Posterior vena cava (tissue), 2 donors: ENCODE data around the gene KRTAP5-3. TPM values are rescaled to one million over a fixed set of nuclear protein-coding genes. Genes with fewer than 3 reads are reported as not detected.
A peak's percentile ranks its signal among the peaks of the same experiment; 100 is the strongest.
"Not testable (repeated sequence)": the region's sequence is repeated elsewhere in the genome, so short reads cannot be mapped to it uniquely, and the experiment has no call there.

ENCODE experiments used
- DNase-seq: peaks from one replicate; pipeline ENCODE4 v3.0.0-alpha.2; 2020; ENCODE audit warnings: low spot score
- intact Hi-C, 2 donors: fragments of 100-400 bp; cut with DNase I; formaldehyde crosslinking; loops; one replicate each; pipeline versions ENCODE4 v1.14.1 to v1.14.2; 2022 to 2023
- total RNA-seq, 2 donors: library from RNA; stranded (reverse); fragmentation: NEBNext Ultra II Directional; extraction: Animal tissue kit (Norgen Biotek cat#: 25700); gene quantifications; one replicate each; pipeline ENCODE4 v1.2.1, GENCODE V29; 2021
- donor health status: DM: yes; HTN: yes; CAD: no.
- donor health status: DM: yes; HTN: yes; CAD: no.

The KRTAP5-3 gene
- total RNA-seq, 2 donors from 2014 or later = not detected

DNA sequence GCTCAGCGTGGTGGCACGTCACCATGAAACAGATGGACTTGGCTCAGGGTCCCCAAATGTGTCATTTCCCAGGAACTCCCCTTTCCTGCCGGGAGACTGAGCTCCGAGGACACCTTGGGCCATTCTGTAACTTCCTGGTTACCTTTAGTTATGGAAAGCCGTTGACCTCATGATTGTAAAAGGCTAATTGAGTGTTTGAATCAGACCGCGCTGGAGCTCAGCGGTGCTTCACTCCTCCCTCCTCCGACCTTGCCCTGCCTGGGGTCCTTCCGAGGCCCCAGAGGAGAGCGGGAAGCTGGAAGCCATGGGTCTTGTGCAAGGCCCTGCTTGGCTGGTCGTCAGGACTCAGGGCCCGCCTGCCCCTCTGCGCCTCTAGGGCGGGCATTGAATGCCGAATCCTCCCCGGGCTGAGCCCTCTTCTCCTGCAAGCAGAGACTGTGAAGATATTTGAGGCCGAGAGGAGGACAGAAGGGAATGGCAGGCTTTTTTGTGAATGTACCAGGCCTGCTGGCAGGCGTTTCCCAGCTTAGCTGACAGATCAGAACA is 11.6 kb downstream of the KRTAP5-3 start:
- intact Hi-C loops = not testable (repeated sequence)
- DNase-seq = peak; percentile 50

DNA sequence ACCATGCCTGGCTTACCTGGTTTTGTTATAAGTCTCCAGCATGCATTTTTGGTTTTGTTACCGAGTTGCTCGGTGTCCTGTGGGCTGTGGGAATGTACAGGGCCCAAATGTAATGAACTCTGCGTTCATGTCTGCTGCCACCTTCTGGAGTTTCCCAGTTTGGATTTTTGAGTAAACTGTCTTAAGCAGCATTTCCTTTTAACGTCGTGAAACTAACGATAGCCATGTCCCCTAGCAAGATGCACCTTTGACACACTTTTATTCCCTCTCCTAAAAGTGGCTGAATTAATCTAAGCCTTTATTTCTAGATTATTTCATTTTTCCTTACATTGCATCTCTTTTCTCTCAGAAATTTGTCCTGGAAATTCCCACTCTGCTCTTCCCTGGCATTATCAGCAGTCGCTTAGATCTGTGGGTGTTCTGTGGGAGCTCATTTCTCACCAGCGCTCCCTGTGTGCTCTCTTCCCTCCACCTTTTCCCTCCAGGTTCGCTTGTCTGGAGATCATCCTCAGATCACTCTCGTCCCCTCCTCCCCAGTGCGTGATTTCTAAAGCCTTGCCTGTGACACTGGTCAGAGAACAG is 12.2 kb downstream of the KRTAP5-3 start:
- intact Hi-C loops, DNase-seq: not testable (repeated sequence)

DNA sequence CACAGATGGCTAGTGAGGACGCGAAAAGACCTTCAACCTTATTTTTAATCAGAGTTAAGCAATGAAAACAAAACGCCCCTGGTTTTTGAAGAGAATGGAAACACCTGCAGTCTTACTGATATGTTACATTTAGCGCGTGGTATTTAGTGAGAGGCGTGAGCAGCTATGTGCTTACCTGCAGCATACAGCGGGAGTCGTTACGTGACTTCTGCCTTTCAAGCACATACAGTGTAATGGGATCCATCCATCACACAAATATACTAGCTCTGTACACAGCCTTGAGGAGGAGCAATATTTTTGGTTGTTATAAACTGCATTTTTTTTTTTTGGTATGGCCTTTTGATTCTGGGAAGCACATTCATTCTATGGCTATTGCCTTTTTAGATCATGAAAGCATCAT is 15.6 kb downstream of the KRTAP5-3 start:
- no peak for DNase-seq
- intact Hi-C loops = no loop called here

DNA sequence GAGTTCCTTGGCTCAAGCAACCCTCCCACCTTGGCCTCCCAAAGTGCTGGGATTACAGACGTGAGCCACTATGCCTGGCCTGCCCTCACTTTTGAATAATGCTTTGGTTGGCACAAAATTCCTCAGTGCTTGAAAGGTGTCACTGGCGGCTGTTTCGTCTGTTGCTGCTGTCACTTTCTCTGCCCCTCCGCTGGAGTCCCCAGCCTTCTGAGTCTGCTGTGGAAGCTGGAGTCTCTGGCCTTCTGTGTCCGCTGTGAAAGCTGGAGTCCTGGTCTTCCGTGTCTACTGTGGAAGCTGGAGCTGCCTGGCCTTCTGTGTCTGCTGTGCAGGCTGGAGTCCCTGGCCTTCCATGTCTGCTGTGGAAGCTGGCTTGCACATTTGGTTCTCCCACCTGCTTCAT is 18.3 kb downstream of the KRTAP5-3 start:
- peak; percentile 55 for DNase-seq
- intact Hi-C loops = no loop called here

DNA sequence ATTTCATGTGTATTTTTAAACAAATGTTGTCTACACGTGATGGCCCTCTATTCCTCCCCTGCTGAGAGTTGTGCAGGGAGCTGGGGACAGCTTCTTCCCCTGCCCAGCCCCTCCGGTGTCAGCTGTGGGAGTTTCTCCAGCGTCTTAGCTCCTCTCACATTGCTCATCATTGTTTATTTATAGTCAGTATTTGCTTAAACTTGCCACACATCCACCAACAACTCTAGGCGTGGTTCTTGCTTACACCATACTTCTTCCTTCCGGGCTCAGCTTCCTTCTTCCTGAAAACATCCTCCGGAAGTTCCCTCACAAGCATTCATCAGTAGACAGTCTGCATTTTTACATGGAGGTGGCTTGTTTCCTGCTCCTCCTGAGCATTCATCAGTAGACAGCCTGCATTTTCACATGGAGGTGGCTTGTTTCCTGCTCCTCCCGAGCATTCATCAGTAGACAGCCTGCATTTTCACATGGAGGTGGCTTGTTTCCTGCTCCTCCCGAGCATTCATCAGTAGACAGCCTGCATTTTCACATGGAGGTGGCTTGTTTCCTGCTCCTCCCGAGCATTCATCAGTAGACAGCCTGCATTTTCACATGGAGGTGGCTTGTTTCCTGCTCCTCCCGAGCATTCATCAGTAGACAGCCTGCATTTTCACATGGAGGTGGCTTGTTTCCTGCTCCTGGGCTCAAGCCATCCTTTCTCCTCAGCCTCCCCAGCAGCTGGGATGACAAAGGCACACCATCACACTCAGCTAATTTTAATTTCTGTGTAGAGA is 18.9 kb downstream of the KRTAP5-3 start:
- intact Hi-C loops = not testable (repeated sequence)
- DNase-seq = peak; percentile 64

DNA sequence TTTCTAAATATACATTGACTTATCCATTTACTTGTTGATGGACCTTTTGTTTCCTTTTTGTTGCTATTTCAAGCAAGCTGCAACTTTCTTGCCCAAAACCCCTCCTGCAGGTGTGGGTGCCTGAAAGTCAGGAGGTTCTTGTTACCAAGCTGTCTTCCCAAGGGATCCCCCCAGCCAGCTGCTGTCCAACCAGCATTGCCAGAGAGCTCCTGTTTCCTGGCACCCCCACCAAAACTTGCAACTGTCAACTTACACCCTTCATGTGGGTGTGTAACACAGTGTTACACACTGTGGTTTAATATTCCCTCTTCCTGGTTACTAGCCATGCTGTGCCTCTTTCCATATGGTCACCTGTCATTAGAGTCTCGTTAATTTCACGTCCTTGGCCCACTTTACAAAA is 21.6 kb downstream of the KRTAP5-3 start:
- intact Hi-C loops = no loop called here
- DNase-seq = peak; percentile 40

DNA sequence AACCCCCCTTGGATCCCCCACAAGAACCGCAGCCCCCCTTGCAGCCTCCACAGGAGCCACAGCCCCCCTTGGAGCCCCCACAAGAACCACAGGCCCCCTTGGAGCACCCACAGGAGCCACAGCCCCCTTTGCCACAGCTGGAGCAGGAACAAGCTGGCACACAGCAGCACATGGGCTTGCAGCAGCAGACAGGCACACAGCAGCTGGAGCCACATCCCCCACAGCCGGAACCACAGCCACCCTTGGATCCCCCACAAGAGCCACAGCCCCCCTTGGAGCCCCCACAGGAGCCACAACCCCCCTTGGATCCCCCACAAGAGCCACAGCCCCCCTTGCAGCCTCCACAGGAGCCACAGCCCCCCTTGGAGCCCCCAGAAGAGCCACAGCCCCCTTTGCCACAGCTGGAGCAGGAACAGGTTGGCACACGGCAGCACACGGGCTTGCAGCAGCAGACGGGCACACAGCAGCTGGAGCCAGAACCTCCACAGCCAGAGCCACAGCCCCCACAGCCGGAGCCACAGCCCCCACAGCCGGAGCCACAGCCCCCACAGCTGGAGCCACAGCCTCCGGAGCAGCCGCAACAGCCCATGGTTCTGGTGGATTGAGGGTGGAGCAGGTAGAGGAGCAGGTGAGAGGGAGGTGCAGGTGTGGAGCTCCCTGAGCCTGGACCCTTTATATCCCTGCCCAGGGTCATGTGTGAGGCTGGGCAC is 23.4 kb downstream of the KRTAP5-3 start, which contains the start of gene KRTAP5-1:
Gene KRTAP5-1 (minus strand): TSS at position 623 of the 710 bp plus-strand sequence. CDS start 34 bp downstream, at position 589.
- peak; percentile 41 for DNase-seq
- intact Hi-C loops = not testable (repeated sequence)

DNA sequence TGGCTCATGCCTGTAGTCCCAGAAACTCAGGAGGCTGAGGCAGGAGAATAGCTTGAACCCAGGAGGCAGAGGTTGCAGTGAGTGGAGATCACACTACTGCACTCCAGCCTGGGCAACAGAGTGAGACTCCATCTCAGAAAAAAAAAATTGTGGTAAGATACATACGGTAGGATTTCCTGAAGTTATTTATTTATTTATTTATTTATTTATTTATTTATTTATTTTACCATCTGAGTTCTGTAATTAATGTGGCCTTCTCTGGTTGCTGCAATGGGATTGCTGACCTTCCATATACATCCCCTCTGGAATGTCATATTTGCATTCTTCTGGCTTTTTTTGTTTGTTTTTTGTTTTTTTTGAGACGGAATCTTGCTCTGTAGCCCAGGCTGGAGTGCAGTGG is 25.4 kb downstream of the KRTAP5-3 start:
- intact Hi-C loops = not testable (repeated sequence)

DNA sequence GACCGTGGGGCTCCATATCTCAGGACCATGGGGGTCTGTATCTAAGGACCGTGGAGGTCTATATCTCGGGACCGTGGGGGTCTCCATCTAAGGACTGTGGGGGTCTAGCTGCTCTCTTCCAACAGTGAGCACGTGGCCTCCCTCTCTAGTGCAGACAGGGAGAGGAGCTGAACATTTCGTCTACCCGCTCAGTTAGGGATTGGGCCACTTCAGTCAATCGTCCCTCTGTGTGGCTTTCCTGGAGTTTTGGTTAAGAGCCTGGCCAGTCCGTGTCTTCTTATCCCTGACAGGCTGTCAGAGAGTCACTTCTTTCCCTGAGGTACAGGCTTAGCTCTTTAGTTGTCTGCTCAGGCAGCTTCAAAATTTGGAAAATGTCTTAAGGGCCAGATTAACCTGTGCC is 26.3 kb downstream of the KRTAP5-3 start:
- DNase-seq = peak; percentile 25
- intact Hi-C loops = no loop called here

More for the DNA sequence above, 25.4 kb downstream of the KRTAP5-3 start:
- DNase-seq = peak; percentile 0

DNA sequence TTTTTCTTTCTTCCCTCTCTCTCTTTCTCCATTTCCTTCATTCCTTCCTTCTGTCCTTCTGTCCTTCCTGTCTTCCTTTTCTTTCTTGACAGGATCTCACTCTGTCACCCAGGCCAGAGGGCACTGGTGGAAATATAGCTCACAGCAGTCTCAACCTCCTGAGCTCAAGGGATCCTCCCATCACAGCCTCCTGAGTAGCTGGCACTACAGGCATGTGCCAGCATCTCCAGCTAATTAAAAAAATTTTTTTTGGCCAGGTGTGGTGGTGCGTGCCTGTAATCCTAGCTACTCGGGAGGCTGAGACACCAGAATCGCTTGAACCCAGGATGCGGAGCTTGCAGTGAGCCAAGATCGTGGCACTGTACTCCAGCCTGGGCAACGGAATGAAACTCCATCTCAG is 31.4 kb downstream of the KRTAP5-3 start:
- peak; percentile 24 for DNase-seq
- intact Hi-C loops = loop anchor here in 1 of 2 donors (1.0 kb wide), 1 partner anchor 32 kb away; no protein-coding TSS in a partner anchor

DNA sequence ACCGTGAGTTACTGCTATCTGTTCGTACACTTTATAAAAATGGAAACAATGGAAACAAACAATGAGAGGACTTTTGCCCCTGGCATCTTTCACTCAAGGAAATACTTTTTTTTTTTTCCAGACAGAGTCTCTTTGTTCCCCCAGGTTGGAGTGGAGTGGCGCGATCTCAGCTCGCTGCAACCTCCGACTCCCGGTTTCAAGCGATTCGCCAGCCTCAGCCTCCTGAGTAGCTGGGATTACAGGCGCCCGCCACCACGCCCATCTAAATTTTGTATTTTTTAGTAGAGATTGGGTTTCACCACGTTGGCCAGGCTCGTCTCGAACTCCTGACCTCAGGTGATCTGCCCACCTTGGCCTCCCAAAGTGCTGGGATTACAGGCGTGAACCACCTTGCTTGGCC is 32.5 kb downstream of the KRTAP5-3 start:
- intact Hi-C loops = not testable (repeated sequence)
- DNase-seq = peak; percentile 38

DNA sequence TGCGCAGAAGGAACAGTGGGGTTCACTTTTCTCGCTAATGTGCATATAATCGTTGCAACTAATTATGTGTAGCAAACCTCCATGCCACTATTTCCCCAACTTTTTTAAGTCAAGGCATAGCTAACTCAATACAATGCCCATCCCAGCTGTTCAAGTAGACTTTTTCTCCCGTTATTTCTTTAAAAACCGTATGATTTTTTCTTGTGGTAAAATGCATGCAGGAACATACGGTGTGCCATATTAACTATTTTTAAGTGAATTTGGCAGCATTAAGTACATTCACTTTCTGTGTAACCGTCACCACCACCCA is 33.4 kb downstream of the KRTAP5-3 start:
- DNase-seq = no peak
- intact Hi-C loops = no loop called here

DNA sequence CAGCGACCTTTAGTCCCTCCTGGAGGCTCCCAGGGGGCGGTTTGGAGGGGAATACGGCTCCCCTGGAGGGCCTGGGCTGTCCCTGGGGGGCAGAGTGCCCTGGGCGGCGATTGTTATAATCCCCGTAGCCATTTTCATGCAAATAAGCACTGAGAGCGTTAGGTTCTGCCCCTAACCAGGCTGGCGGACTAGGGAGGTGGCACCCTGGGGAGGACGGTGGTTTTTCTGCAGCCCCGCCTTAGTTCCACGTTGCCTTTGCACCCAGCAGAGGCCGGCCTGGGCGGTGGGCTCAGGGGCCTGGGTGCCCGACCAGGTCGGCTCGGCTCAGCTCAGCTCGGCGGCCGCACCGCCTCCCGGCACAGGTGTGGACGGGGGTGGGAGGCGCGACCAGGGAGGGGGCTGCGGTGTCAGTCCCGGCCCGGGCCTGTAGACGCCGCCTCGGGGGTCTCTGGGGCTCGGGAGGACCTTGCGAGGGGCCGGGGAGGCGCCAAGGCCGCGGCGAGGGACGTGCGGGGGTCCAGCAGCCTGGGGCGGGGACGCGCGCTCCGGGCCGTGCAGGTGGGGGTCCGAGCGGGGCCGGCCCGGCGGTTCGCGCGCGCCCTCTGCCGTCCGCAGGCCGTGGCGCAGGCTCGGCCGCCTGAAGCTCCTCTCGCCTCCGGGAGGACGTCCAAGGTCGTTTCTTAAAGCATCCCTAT is 33.9 kb downstream of the KRTAP5-3 start:
- intact Hi-C loops = no loop called here
- peak; percentile 85 for DNase-seq

DNA sequence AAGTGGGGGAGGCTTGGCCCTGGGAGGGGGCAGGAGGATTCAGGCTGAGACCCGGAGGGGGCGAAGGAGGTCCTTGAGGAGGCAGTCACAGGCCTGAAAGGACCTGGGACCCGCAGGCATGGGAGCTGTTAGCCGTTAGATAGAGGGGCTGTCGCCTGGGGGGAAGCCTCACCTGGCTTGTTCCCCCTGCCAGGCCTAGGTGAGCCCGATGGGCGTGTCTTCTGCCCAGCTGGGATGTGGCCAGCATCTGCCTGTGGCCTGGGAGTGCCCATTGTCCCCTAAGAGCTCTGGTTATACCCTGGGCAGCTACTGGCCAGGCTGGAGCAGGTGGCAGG is 34.4 kb downstream of the KRTAP5-3 start:
- intact Hi-C loops = loop anchor here in 1 of 2 donors (2.0 kb wide), 1 partner anchor 27 kb away; no protein-coding TSS in a partner anchor
- DNase-seq = no peak

DNA sequence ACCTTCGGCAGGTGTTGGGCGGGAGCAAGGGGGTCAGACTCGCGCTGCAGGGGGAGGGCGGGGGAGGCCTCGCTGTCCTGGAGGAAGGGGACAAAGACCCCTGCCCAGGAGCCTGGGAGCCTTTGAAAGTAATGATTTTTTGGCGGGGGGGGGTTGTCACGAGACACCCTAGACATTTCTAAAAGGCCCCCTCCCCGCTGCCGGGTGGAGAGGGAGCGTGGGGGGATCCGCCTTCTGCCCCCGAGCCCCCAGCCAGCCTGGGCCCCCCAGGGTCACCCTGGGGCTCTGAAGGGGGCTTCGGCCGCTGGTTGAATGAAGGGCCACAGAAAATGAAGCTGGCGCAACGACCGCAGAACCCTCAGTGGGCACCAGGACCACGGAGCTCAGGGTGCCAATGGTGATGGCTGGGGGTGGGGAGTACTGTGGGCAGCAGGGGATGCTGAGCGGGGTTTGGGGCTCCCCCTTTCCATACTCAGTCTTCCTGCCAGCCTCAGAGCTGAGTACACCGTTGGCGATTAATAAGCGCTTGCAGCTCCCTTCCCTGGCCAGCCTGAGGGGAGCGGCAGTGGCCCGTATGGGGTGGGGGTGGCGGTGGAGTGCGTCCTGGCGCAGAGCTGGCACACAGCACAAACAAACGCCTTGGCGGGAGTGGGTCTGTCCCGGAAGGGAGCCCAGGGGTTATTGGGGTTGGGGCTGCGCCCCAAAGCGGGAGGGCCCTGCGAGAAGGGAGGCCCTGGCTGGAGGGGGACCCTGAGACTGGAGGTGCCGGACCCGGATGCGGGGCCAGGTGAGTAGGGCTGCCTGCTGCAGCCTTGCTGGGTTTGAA is 35.0 kb downstream of the KRTAP5-3 start:
- intact Hi-C loops = loop anchor here in 1 of 2 donors (2.0 kb wide), 1 partner anchor 26 kb away; no protein-coding TSS in a partner anchor
- DNase-seq = peak; percentile 80

DNA sequence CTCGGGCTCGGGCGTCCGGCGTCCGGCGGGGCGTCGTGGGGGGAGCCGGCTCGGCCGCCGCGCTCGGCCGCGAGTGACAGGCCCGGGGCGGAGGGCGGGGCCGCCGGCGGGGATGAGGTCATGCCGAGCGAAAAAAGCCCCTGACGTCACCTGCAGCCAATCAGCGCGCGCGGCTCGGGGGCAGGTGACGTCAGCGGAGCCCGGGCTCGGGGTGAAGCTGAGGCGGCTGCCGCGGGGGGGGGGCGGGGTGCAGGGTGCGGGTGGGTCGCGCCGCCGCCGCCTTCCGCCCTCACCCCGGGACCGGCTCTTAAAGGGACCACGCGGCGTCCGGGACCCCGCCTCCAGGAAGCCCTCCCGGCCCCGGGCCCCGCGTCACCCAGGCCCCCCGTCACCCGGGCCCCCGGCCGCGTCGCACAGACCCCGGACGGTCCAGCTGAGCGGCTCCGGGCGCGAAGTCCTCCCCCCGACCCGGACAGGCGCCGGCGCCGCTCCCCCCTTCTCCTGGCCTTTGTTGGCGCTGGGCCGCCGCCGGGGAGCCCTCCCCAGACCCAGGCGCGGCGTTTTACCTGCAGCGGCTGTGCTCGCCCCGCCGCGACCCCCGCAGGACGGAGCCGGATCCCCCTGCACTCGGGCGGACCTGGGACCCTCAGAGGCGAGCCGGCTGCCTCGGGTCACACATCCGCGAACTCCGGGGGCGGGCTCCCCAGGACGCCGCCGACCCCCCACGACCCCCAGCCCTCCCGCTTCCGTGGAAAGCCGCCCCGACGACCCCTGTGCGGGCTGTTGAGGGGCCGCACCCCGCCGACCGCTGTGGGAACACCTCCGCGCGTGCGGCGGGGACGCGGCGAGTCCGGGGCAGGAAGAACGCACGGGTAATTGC is 35.8 kb downstream of the KRTAP5-3 start, which contains the start of gene DUSP8:
Gene DUSP8 (minus strand): TSS at position 75 of the 880 bp plus-strand sequence. CDS start 6,445 bp downstream, outside the sequence.
- DNase-seq = peak; percentile 96
- intact Hi-C loops = loop anchor here in 1 of 2 donors (2.0 kb wide), 1 partner anchor 26 kb away; no protein-coding TSS in a partner anchor

DNA sequence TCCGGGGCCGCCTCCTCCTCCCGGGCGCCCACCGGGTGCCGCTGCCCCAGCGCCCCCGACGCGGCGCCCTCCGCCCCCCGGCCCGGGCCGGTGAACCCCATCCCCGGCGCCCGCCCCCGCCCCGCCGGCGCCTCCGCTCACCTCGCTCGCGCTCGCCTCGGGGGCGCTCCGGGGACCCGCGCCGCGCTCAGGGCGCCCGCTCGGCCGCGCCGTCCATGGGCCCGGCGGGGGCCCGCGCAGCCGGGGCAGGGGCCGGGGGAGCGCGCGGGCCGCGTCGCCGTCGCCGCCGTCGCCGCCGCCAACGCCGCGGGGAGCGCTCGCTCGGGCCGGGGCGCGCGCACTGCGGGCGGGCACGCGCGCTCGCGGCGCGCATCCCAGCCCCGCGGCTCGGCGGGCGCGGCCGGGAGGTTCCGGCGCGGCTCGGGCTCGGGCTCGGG is 36.5 kb downstream of the KRTAP5-3 start:
- intact Hi-C loops = loop anchor here in 1 of 2 donors (2.0 kb wide), 1 partner anchor 25 kb away; no protein-coding TSS in a partner anchor
- no peak for DNase-seq
